K562 (cell line): ENCODE results near the gene KBTBD6. TPM values are rescaled to one million over a fixed set of nuclear protein-coding genes. Genes with fewer than 3 reads are reported as not detected.

Experiments used
- ATAC-seq: fragments of 200-7000 bp; cut with Tn5 transposase; 3 replicates; pipeline ENCODE4 v1.9.1; 2020; ENCODE audit warnings: moderate library complexity
- BruUV-seq: library from RNA; stranded (reverse); fragments of 400-500 nt; replicated peaks from 2 replicates; lab custom pipeline; 2021; lab: Mats Ljungman, UMichigan
- CTCF ChIA-PET: fragments of 300-600 bp; formaldehyde crosslinking; extraction: SDS; loops from one replicate; lab custom pipeline; 2021; ENCODE audit warnings: low intra/inter-chr PET ratio; lab: Yijun Ruan, JAX
- POLR2A ChIA-PET: fragments of 300-600, 350-650 bp; sonication (Branson Sonifier 250); formaldehyde crosslinking; extraction: SDS; loops from one replicate; lab custom pipeline; 2021; ENCODE audit warnings: antibody characterized with exemption, inconsistent platforms; lab: Yijun Ruan, JAX
- DNase-seq, 4 experiments: peaks; one replicate each; pipeline versions ENCODE4 v3.0.0 to v3.0.0-alpha.2; 2011 to 2018; ENCODE audit warnings: low spot score in 3 of 4, mixed read lengths in 3 of 4; ENCODE audit errors: extremely low read depth in 1 of 4
- FAIRE-seq: peaks from 2 replicates; lab custom pipeline; 2011; peaks lifted over from hg19 to GRCh38; lab: Jason Lieb, UNC
- H2AFZ ChIP-seq: 2 replicates; pipeline ENCODE4 v1.6.0; 2011; ENCODE audit warnings: low read depth, low read length, control low read depth, inconsistent platforms
- H3K27ac ChIP-seq: fragments of 200-600 bp; 3 replicates; pipeline ENCODE4 v1.8.0; 2011; ENCODE audit warnings: low read depth, mild to moderate bottlenecking, control low read depth, inconsistent platforms, low read length, moderate library complexity, mixed read lengths; ENCODE audit errors: extremely low read depth
- H3K27me3 ChIP-seq, 2 experiments: fragments of 300-600 bp in 1 of 2; 2 replicates in 1 of 2; 3 replicates in 1 of 2; pipeline versions ENCODE4 v1.6.0 to v1.8.0; 2011; ENCODE audit warnings: inconsistent platforms in 2 of 2, low read length in 2 of 2, mild to moderate bottlenecking in 1 of 2, mixed read lengths in 1 of 2, moderate library complexity in 1 of 2; ENCODE audit not compliant: control insufficient read depth in 2 of 2, insufficient read depth in 2 of 2
- H3K36me3 ChIP-seq: fragments of 300-600 bp; 3 replicates; pipeline ENCODE4 v1.8.0; 2011; ENCODE audit warnings: mild to moderate bottlenecking, low read length, inconsistent platforms; ENCODE audit not compliant: control insufficient read depth, insufficient read depth
- H3K4me1 ChIP-seq, 2 experiments: fragments of 200-600 bp in 1 of 2; replicated peaks in 1 of 2; 2 replicates in 1 of 2; 3 replicates in 1 of 2; pipeline versions ENCODE4 v1.5.1 to v1.8.0; 2011; ENCODE audit warnings: inconsistent platforms in 2 of 2, low read length in 2 of 2, mild to moderate bottlenecking in 1 of 2, mixed read lengths in 1 of 2, moderate library complexity in 1 of 2; ENCODE audit not compliant: control insufficient read depth in 2 of 2, insufficient read depth in 2 of 2
- H3K4me2 ChIP-seq: 2 replicates; pipeline ENCODE4 v1.6.1; 2011; ENCODE audit warnings: low read length, control low read depth, inconsistent platforms, mixed read lengths; ENCODE audit not compliant: insufficient read depth
- H3K4me3 ChIP-seq: fragments of 200-600 bp; sonication (generic), shearing (Covaris generic); 2 replicates; pipeline ENCODE4 v1.5.1; 2016; ENCODE audit warnings: control low read depth, inconsistent platforms
- H3K79me2 ChIP-seq: fragments of 200-600 bp; 3 replicates; pipeline ENCODE4 v1.8.0; 2011; ENCODE audit warnings: low read length, inconsistent platforms; ENCODE audit not compliant: control insufficient read depth, insufficient read depth
- H3K9ac ChIP-seq, 2 experiments: 2 replicates each; pipeline versions ENCODE4 v1.6.0 to v1.6.1; 2011; ENCODE audit warnings: low read depth in 2 of 2, low read length in 2 of 2, control low read depth in 1 of 2, inconsistent platforms in 1 of 2, mild to moderate bottlenecking in 1 of 2, mixed read lengths in 1 of 2; ENCODE audit not compliant: insufficient read depth in 1 of 2
- H3K9me1 ChIP-seq: one replicate; pipeline ENCODE4 v1.6.0; 2011; ENCODE audit warnings: inconsistent platforms, mild to moderate bottlenecking, low read length, moderate library complexity; ENCODE audit not compliant: control insufficient read depth, insufficient read depth
- H3K9me3 ChIP-seq: replicated peaks from 2 replicates; pipeline ENCODE4 v1.5.1; 2011; ENCODE audit warnings: low read depth, low read length, inconsistent platforms; ENCODE audit not compliant: control insufficient read depth, insufficient read depth
- H4K20me1 ChIP-seq: replicated peaks from 2 replicates; pipeline ENCODE4 v1.6.1; 2011; ENCODE audit warnings: low read length, inconsistent platforms, mixed read lengths; ENCODE audit not compliant: control insufficient read depth, insufficient read depth
- FOXJ2 ChIP-seq: fragments of 200-800 bp; sonication (Bioruptor generic); IDR thresholded peaks from 2 replicates; pipeline ENCODE4 v1.6.1; 2016; ENCODE audit warnings: missing genetic modification characterization, missing compliant biosample characterization
- GTF3C2 ChIP-seq: IDR thresholded peaks from 3 replicates; pipeline ENCODE4 v1.6.1; 2011; ENCODE audit warnings: borderline replicate concordance, mild to moderate bottlenecking, moderate library complexity; ENCODE audit not compliant: insufficient read length; ENCODE audit errors: extremely low read depth
- POU5F1 ChIP-seq: fragments of 150-350 bp; IDR thresholded peaks from 2 replicates; pipeline ENCODE4 v1.6.1; 2014; ENCODE audit warnings: borderline replicate concordance, low read length, low read depth, mild to moderate bottlenecking; ENCODE audit not compliant: partially characterized antibody
- TEAD4 ChIP-seq, 2 experiments: sonication (generic) in 1 of 2; formaldehyde crosslinking in 1 of 2; IDR thresholded peaks; 2 replicates each; pipeline versions ENCODE4 v1.6.1 to v1.8.0; 2012 to 2022; ENCODE audit warnings: borderline replicate concordance in 1 of 2, inconsistent platforms in 1 of 2, low read length in 1 of 2, mild to moderate bottlenecking in 1 of 2, missing genetic modification reagents in 1 of 2
- ZBTB17 ChIP-seq: fragments of 450-650 bp; formaldehyde crosslinking; IDR thresholded peaks from 2 replicates; pipeline ENCODE4 v1.4.0; 2020; ENCODE audit warnings: mild to moderate bottlenecking
- ZNF75A ChIP-seq: fragments of 450-650 bp; formaldehyde crosslinking; IDR thresholded peaks from 2 replicates; pipeline ENCODE4 v1.4.0; 2020; ENCODE audit warnings: mild to moderate bottlenecking
- WGBS: fragments of 100-300 bp; shearing (Covaris generic); methylation state at CpG from one replicate; pipeline ENCODE4 v1.1.6; 2016; ENCODE audit warnings: low coverage, mixed read lengths; ENCODE audit not compliant: insufficient coverage; ENCODE audit errors: missing lambda C conversion rate; 5-methylcytosine and 5-hydroxymethylcytosine counted together
- in situ Hi-C: fragments of 300-500 bp; cut with MboI; formaldehyde crosslinking; loops from 4 replicates; pipeline ENCODE4 v1.15.0; 2018; ENCODE audit warnings: inconsistent platforms, mixed read lengths
- intact Hi-C: fragments of 100-400 bp; cut with micrococcal nuclease; formaldehyde crosslinking; loops from 2 replicates; pipeline ENCODE4 v1.14.2; 2022
- polyA plus RNA-seq, 8 experiments: library from polyadenylated mRNA; depleted of rRNA in 4 of 8; stranded (reverse) in 5 of 8; unstranded in 3 of 8; fragments of >200 nt; fragmentation: Nextera tagmentation in 2 of 8; fragmentation: Illumina TruSeq in 1 of 8; extraction: Ambion mirVana in 2 of 8; extraction: Trizol in 1 of 8; gene quantifications; 2 replicates each; pipeline versions ENCODE4 v1.2.1 to v1.2.3, GENCODE V29; 2011 to 2014; ENCODE audit warnings: inconsistent platforms in 1 of 8, missing spikeins in 1 of 8
- total RNA-seq, 7 experiments: library from RNA; depleted of rRNA in 6 of 7; stranded (reverse); fragments of >200 nt in 6 of 7; fragmentation: Illumina TruSeq in 2 of 7; extraction: Trizol in 2 of 7; gene quantifications; 2 replicates each; pipeline versions ENCODE4 v1.2.1 to v1.2.3, GENCODE V29; 2011 to 2021; ENCODE audit warnings: low replicate concordance in 1 of 7

The KBTBD6 gene
- total and polyA plus RNA-seq, 9 of the 15 experiments (the other 6 are each of a cell fraction or from before 2014, with no cell fraction given): 1.9 to 4.9 (median 3.2) TPM

GRCh38 chr13:41098761-41099160, 33.8 kb downstream of the KBTBD6 start:
- Histone ChIP-seq H2AFZ (no peak overlapping the region), H3K9me3 (no peaks in the 10 kb centered on the region), H3K4me3 (no peak overlapping the region), H4K20me1 (no peaks in the 10 kb centered on the region), H3K4me2 (no peak overlapping the region), H3K27ac (no peak overlapping the region), H3K9ac (no peak overlapping the region), H3K27me3 (no peaks in the 10 kb centered on the region), H3K4me1 (peaks cover 0 to 3% of the 10 kb centered on the region in 2 experiments; a peak in 1 of 5 replicates), H3K79me2 (no peaks in the 10 kb centered on the region), H3K9me1 (no peaks in the 10 kb centered on the region), H3K36me3 (no peaks in the 10 kb centered on the region)
- POLR2A ChIA-PET: interaction anchor here (0.6 to 0.8 kb wide), 2 partner anchors 34 to 150 kb away, joined by 3 read pairs; partner anchors contain the start of gene KBTBD6
- no TSS peak for BruUV-seq
- intact Hi-C loops (no loop called here), in situ Hi-C loops (no loop called here)
- TF ChIP-seq POU5F1 (no peak), ZNF75A (CRISPR knock-in tag) (no peak), FOXJ2 (tag) (no peak), GTF3C2 (no peak), TEAD4 (IDR thresholded peaks at IDR 0.05; ENCODE audit: low read length) (no peak), TEAD4 (CRISPR knock-in tag; IDR thresholded peaks at IDR 0.05; ENCODE audit: borderline replicate concordance) (no peak), ZBTB17 (no peak)
- no peak for ATAC-seq
- WGBS: 100% methylated on average over 1 of the region's 1 CpG
- DNase-seq: no peak
- no peak for FAIRE-seq
- CTCF ChIA-PET: no interaction called here
